NCI-H2227 treated with DMSO at 0.1 percent for 48 hours (cell line): ENCODE measurements around the gene CDK15.
"Not testable (repeated sequence)": the region's sequence is repeated elsewhere in the genome, so short reads cannot be mapped to it uniquely, and the experiment has no call there.

Source experiments
- DNase-seq: peaks from one replicate; lab custom pipeline; 2025; lab: John Stamatoyannopoulos, UW

Gene CDK15

DNA sequence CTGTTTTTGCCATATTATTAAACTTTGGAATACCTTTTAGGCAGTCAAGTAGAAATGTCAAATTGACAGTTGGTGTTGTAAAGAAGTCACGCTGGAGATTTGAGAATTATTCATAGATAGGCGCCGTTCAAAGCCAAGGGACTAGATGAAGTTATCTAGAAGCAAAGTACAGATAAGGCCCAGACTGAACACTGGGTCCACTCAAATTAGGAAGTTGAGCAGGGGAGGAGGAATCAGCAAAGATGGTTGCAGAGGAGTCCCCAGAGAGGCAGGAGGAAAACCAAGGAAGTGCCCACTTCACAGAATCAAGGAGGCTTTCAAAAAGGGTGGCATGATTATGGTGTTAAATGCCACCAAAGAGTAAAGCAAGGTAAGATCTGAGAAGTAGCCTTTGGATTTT, 16.0 kb upstream of the CDK15 start:
- no peak for DNase-seq

GRCh38 chr2:201790989-201791388, 15.3 kb upstream of the CDK15 start:
- no peak for DNase-seq

GRCh38 chr2:201793631-201794030, 12.7 kb upstream of the CDK15 start:
- DNase-seq = no peak

GRCh38 chr2:201794294-201794693, 12.0 kb upstream of the CDK15 start:
- no peak for DNase-seq

DNA sequence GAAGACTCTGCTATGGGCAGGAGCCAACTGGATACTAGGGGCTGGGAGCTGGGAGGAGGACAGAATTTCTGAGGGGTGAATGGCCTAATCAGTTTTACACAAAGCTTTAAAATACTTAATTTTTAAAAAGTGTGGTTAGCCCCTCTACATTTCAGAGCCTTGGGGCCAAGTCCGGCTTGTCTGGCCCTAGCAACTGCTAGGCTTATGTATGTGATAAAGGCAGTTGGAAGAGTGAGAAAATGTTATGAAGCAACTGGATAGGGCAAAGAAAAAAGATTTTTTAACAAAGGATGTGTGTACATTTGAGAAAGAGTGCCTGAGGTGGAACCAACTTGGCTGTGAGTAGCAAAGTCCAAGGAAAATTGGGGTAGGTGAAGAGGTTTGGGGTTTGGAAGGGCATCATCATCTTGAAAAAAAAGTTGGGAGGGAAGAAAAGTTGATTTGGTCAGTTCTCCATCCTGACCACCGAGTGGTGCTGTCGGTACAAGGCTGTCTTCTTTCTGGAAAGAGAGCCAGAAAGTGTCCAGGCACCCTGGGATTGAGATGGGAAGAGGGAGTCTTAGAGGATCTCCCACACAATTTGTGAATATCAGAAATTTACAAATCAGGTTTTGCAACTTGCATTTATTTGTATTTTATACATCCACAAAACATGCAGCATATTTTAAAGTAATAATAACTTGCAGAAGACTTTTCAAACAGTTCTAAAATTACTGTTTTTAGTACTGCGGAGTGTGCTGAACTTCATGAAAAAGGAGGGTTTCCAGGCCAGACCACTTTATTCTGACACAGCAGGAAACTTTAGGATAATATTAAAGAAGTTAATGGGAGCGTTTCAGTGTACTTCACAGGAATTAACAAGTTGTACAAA, 10.5 kb upstream of the CDK15 start:
- DNase-seq = peak; percentile 24

- DNase-seq = no peak
Measured at GRCh38 chr2:201796478-201796865, 9.9 kb upstream of the CDK15 start.

DNA sequence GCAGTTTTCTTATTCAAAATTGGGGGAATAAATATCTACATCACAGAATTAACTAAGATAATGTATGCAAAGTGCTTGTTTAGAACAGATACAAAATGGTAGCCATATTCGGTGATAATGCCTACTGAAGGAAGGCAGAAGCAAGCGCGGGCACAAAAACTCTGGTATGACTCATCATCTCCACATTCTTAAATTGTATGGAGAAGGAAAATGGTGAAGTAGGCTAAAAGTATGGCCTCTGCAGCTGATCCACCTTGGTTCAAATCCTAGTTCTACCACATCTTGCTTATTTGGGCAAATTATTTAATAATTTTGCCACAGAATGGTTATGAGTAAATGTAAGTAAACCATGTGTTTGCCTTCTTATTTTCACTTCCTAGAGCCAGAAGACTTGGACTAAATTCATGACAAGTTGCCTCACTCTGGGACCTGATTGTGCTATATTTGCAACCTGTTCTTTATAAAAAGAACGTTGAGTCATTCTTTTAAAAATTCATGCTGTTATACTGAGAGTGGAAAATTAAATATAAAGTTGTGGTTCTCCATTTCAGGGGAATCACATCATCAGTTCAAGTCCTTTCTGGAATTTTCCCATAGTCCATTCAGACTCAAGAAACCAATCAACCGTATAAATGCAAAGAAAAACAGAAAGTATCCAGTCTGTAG, 9.0 kb upstream of the CDK15 start:
- DNase-seq = no peak

DNA sequence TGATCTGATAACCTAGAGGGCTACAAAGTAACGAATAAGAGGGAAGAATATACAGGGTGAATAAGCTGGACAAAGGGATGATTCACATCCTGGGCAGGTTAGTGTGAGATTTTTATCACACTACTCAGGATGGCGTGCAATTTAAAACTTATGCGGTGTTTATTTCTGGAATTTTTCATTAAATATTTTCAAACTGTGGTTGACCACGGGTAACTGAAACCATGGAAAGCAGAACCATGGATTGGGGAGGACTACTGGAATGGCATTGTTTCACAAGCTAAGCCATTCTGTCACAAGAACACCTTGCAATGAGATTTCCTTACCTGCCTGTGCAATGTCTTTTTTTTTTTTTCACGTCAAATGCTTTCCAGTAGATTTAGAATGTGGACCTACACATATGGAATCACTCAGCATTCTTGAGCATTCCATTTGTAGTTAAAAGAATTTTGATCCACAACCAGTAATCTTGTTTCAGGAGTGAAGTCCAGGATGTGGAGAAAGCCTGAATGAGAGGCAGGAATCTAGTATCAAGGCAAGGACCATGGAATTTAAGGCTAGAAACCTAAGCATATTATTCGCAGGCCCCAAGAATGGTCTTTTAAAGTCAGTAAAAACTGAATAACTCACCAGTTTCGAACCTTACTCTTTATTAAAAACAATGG, 8.0 kb upstream of the CDK15 start:
- DNase-seq = no peak

DNA sequence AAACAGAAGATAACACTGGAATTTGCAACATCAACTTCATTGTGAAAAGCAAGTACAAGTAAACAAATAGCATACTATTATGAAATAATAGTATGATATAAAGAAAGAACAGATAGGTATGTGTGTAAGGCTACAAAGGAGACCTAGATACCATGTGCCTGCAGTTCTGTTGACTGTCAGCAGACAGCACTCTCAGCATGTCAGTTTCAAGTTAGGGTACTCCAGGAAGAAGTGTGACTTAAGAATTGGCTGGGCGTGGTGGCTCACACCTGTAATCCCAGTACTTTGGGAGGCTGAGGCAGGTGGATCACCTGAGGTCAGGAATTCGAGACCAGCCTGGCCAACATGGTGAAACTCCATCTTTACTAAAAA, 7.4 kb upstream of the CDK15 start:
- DNase-seq = not testable (repeated sequence)

- DNase-seq = peak; percentile 26
Measured at GRCh38 chr2:201807452-201807999, 1.2 kb downstream of the CDK15 start.

- no peak for DNase-seq
Measured at GRCh38 chr2:201808027-201808426, 1.7 kb downstream of the CDK15 start.

DNA sequence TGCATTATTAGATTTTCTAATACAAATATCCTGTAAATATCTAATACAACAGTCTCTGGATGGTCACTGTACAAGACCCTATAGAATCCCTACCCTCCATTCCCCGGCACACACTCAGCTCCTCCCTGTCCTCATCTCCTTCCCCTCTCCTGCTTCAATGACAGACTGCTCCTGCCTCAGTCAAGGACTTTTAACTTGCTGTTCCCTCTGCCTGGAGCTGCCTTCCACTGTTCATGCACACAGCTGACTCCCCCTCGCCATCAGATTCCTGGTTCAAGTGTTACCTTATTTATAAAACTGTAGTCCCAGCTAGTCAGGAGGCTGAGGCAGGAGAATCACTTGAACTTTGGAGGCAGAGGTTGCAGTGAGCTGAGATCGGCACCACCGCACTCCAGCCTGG, 3.3 kb downstream of the CDK15 start:
- DNase-seq = no peak

GRCh38 chr2:201810604-201811003, 4.3 kb downstream of the CDK15 start:
- DNase-seq = not testable (repeated sequence)

DNA sequence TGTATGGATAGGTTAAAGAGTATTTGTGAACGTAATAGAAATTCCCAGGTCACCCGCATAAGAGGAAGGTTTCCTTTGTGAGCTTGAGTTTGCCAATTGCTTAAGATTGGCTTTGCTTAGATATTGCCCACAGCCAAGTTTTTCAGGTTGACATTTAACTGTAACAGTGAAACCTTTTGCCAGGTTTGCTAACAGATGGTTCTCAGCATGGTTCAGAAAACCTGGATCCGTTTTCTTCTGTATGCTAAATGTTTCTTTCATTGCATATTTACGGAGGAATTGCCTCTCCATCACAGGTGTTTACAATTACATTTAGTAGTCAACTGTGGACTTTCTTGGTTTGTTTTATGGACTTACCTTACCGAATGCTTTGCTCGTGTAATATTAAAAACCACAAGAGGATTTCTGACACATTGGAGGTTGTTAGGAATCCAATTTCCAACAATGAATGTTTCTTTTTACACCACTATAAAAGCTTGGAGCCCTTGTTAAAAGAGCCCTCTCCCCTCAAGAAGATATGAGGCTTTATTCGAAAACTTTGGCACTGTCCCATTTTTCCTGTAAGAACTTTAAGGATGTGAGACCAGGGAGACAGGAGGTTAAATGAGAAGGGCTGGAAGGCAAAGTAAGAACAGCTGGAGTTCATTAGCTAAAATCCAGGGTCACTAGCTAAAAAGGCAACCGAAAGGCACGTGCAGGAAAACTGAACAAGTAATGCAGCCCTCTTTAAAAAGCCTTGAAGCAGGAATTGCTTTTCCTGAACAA, 7.8 kb downstream of the CDK15 start:
- DNase-seq = no peak

- no peak for DNase-seq
Measured at GRCh38 chr2:201816657-201817575, 10.6 kb downstream of the CDK15 start.

GRCh38 chr2:201820383-201821007, 14.2 kb downstream of the CDK15 start:
- no peak for DNase-seq

- no peak for DNase-seq
Measured at GRCh38 chr2:201821080-201821479, 14.7 kb downstream of the CDK15 start.

DNA sequence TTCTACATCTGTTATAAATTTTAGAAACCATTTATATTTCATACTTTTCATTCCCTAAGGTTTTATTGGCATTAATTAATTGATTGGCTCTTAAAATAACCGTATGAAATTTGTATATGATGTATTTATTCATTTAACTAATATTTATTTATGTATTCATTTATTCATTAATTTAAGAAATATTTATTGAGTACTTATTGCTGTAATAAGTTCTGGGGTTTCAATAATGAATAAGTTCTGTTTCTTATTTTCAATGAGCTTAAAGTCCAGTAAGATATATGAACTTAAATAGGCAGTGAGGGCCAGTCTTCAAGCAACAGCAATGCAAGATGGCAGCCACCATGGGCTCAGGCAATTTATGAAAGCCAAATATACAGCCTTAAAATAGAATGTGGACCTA, 17.9 kb downstream of the CDK15 start:
- DNase-seq = no peak

DNA sequence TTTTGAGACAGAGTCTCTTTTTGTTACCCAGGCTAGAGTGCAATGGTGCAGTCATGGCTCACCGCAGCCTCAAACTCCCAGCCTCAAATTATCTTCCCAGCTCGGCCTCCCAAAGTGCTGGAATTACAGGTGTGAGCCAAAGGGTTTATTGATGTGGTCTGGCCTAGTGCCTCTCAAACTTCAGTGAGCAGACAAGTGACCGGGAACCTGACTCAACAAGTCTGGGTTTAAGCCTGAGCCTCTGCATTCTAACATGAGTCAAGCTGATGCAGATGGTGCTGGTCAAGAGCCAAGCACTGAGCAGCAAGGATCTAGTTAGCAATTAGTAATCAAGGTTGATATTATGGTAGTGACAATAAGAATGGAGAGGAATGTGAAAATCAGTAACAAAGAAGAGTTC, 21.3 kb downstream of the CDK15 start:
- DNase-seq = no peak

DNA sequence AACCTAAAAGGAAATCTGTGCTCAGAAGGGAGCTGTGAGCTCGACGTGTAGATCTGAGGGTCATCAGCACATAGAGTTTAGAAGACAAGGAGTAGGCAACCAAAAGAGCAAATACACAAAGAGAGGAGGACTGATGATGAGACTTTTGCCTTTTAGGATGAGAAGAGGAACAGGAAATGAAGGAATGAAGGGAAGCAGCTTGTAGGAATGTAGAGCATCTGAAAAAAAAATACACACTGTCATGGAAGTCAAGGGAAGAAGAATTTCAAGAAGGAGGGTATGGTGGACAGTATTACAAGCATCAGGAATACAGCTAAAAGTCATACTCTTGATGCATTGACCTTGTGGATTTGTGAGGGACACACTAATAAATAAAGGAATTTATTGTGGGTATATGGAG, 21.9 kb downstream of the CDK15 start:
- DNase-seq = no peak
